CD14-positive monocyte (primary cell): ENCODE measurements around the gene HHIPL1. TPM values are rescaled to one million over a fixed set of nuclear protein-coding genes. Genes with fewer than 3 reads are reported as not detected.

ENCODE experiments used
- DNase-seq, 3 donors: peaks; one replicate each; pipeline ENCODE4 v3.0.0-alpha.2; 2011 to 2022
- H2AFZ ChIP-seq: 2 replicates; pipeline ENCODE4 v1.6.0; 2012; ENCODE audit warnings: mild to moderate bottlenecking, low read depth, low read length, inconsistent platforms; ENCODE audit not compliant: insufficient read depth, poor library complexity, severe bottlenecking
- H3K27ac ChIP-seq, 2 donors: 1 replicate in 1 of 2; 2 replicates in 1 of 2; pipeline ENCODE4 v1.5.1; 2012 to 2013; ENCODE audit warnings: low read length in 2 of 2, control low read depth in 1 of 2, inconsistent platforms in 1 of 2, low read depth in 1 of 2, mild to moderate bottlenecking in 1 of 2
- H3K27me3 ChIP-seq, 2 donors: one replicate each; pipeline versions ENCODE4 v1.6.0 to v1.6.1; 2011 to 2013; ENCODE audit warnings: low read length in 2 of 2; ENCODE audit not compliant: control insufficient read depth in 2 of 2, insufficient read depth in 2 of 2
- H3K36me3 ChIP-seq, 2 donors: replicated peaks in 1 of 2; 1 replicate in 1 of 2; 2 replicates in 1 of 2; pipeline versions ENCODE4 v1.5.1 to v1.6.1; 2012 to 2013; ENCODE audit warnings: low read length in 2 of 2, control low read depth in 1 of 2, inconsistent platforms in 1 of 2, mild to moderate bottlenecking in 1 of 2; ENCODE audit not compliant: insufficient read depth in 2 of 2, control insufficient read depth in 1 of 2
- H3K4me1 ChIP-seq, 2 donors: 1 replicate in 1 of 2; 2 replicates in 1 of 2; pipeline versions ENCODE4 v1.5.1 to v1.6.1; 2012 to 2013; ENCODE audit warnings: low read length in 2 of 2, control low read depth in 1 of 2, inconsistent platforms in 1 of 2, mild to moderate bottlenecking in 1 of 2, moderate library complexity in 1 of 2; ENCODE audit not compliant: insufficient read depth in 2 of 2, control insufficient read depth in 1 of 2
- H3K4me2 ChIP-seq: replicated peaks from 2 replicates; pipeline ENCODE3; 2012; ENCODE audit warnings: low read length, moderate library complexity, mild to moderate bottlenecking; ENCODE audit not compliant: poor library complexity, severe bottlenecking; ENCODE audit errors: extremely low read depth
- H3K4me3 ChIP-seq, 3 experiments: fragments of 200-600 bp in 1 of 3; sonication (generic) in 1 of 3; replicated peaks in 1 of 3; 1 replicate in 2 of 3; 2 replicates in 1 of 3; pipeline ENCODE4 v1.5.1; 2011 to 2013; ENCODE audit warnings: low read length in 3 of 3, mild to moderate bottlenecking in 3 of 3, control low read depth in 2 of 3, low read depth in 2 of 3, inconsistent platforms in 1 of 3, moderate library complexity in 1 of 3
- H3K79me2 ChIP-seq: 2 replicates; pipeline ENCODE4 v1.6.0; 2012; ENCODE audit warnings: mild to moderate bottlenecking, control low read depth, inconsistent platforms, low read length, moderate library complexity; ENCODE audit not compliant: insufficient read depth
- H3K9ac ChIP-seq: 2 replicates; pipeline ENCODE4 v1.6.0; 2017; ENCODE audit warnings: low read length, mild to moderate bottlenecking; ENCODE audit not compliant: insufficient read depth, poor library complexity, severe bottlenecking
- H3K9me3 ChIP-seq, 2 donors: replicated peaks in 1 of 2; 1 replicate in 1 of 2; 2 replicates in 1 of 2; pipeline versions ENCODE4 v1.5.1 to v1.6.1; 2012 to 2013; ENCODE audit warnings: low read length in 2 of 2, control low read depth in 1 of 2; ENCODE audit not compliant: control insufficient read depth in 1 of 2, insufficient read depth in 1 of 2
- H4K20me1 ChIP-seq: 2 replicates; pipeline ENCODE4 v1.6.0; 2012; ENCODE audit warnings: mild to moderate bottlenecking, low read length, control low read depth, moderate library complexity; ENCODE audit not compliant: insufficient read depth
- H3K27ac Mint-ChIP-seq, 7 donors: one replicate each; pipeline ENCODE4 v1.8.0; 2020; ENCODE audit warnings: mild to moderate bottlenecking in 7 of 7, mixed read lengths in 7 of 7, moderate library complexity in 6 of 7, inconsistent platforms in 2 of 7
- H3K27me3 Mint-ChIP-seq, 3 donors: one replicate each; pipeline ENCODE4 v1.8.0; 2021 to 2022; ENCODE audit warnings: low read depth in 3 of 3, mild to moderate bottlenecking in 3 of 3, mixed read lengths in 3 of 3, moderate library complexity in 3 of 3, inconsistent platforms in 1 of 3
- H3K36me3 Mint-ChIP-seq, 2 donors: one replicate each; pipeline ENCODE4 v1.8.0; 2020; ENCODE audit warnings: mixed read lengths in 2 of 2, inconsistent platforms in 1 of 2, mild to moderate bottlenecking in 1 of 2
- H3K4me1 Mint-ChIP-seq: one replicate; pipeline ENCODE4 v1.8.0; 2020; ENCODE audit warnings: mild to moderate bottlenecking, mixed read lengths
- H3K4me3 Mint-ChIP-seq, 2 donors: one replicate each; pipeline ENCODE4 v1.8.0; 2020; ENCODE audit warnings: mild to moderate bottlenecking in 2 of 2, mixed read lengths in 2 of 2, moderate library complexity in 1 of 2
- H3K9me3 Mint-ChIP-seq, 7 donors: one replicate each; pipeline ENCODE4 v1.8.0; 2020 to 2022; ENCODE audit warnings: mixed read lengths in 7 of 7, mild to moderate bottlenecking in 6 of 7, moderate library complexity in 6 of 7, inconsistent platforms in 2 of 7
- WGBS: methylation state at CpG from one replicate; pipeline ENCODE4 v1.1.5; 2013; ENCODE audit warnings: missing lambda C conversion rate; ENCODE audit not compliant: insufficient coverage; 5-methylcytosine and 5-hydroxymethylcytosine counted together
- intact Hi-C, 2 donors: fragments of 100-400 bp; cut with micrococcal nuclease; formaldehyde crosslinking; loops; one replicate each; pipeline versions ENCODE4 v1.15.0 to v1.15.1; 2023
- polyA plus RNA-seq, 3 donors: library from polyadenylated mRNA; depleted of rRNA in 1 of 3; unstranded in 2 of 3; stranded (reverse) in 1 of 3; fragments of 300-500 nt in 2 of 3; fragments of >200 nt in 1 of 3; fragmentation: Illumina TruSeq in 2 of 3; gene quantifications; 1 replicate in 2 of 3; 2 replicates in 1 of 3; pipeline ENCODE4 v1.2.3, GENCODE V29; 2012 to 2021
- TF ChIP-seq, protein P1 (sequence below): fragments of 200-600 bp; IDR thresholded peaks from one replicate; pipeline ENCODE4 v1.8.0; 2022; ENCODE audit warnings: antibody characterized with exemption, mild to moderate bottlenecking

HHIPL1 gene
- polyA plus RNA-seq, 3 donors: 0.09 TPM; not detected in 2

DNA sequence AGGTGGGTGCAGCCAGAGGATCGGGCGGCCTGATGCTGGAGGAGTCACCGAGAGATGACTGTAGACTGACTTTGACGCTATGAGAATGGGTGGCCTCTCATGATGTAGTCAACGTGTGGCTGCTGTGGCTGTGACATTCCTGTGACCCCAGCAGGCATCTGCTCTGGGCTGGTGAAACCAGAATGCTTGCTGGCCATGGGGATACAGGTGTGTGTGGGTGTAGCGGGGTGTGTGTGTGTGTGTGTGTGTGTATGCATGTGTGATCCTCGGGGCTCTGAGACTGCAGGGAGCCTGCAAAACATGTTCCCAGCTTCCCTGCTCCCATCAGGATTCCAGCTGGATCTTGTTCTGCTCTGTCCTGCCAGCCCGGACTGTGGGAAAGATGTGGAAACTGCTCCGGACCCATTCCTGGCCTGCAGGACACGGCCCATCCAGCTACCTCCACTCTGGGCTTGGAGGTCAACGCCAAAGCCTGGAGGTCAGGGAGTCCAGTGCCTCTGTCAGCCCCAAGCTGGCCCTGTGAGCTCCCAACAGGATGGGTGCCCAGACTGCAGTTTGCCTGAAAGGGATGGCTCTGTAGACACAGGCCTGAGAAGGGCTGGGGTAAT is 18.8 kb upstream of the HHIPL1 start:
- peaks cover 0 to 1% (median 0%) of the 10 kb centered on the region in 7 donors for H3K9me3 Mint-ChIP-seq
- H3K36me3 Mint-ChIP-seq: no peaks in the 10 kb centered on the region
- no peak overlapping the region for H3K9ac ChIP-seq
- H4K20me1 ChIP-seq: no peaks in the 10 kb centered on the region
- H3K27ac Mint-ChIP-seq: no peak overlapping the region
- H3K27me3 ChIP-seq: no peaks in the 10 kb centered on the region
- no peak overlapping the region for H3K4me3 Mint-ChIP-seq
- H3K9me3 ChIP-seq: no peaks in the 10 kb centered on the region
- intact Hi-C loops: loop anchor here in 1 of 2 donors (5.0 kb wide), 1 partner anchor 109 kb away; no protein-coding TSS in a partner anchor
- H3K4me2 ChIP-seq: no peak overlapping the region
- H3K27ac ChIP-seq: no peak overlapping the region
- no peak overlapping the region for H3K4me3 ChIP-seq
- TF ChIP-seq, protein P1, sequence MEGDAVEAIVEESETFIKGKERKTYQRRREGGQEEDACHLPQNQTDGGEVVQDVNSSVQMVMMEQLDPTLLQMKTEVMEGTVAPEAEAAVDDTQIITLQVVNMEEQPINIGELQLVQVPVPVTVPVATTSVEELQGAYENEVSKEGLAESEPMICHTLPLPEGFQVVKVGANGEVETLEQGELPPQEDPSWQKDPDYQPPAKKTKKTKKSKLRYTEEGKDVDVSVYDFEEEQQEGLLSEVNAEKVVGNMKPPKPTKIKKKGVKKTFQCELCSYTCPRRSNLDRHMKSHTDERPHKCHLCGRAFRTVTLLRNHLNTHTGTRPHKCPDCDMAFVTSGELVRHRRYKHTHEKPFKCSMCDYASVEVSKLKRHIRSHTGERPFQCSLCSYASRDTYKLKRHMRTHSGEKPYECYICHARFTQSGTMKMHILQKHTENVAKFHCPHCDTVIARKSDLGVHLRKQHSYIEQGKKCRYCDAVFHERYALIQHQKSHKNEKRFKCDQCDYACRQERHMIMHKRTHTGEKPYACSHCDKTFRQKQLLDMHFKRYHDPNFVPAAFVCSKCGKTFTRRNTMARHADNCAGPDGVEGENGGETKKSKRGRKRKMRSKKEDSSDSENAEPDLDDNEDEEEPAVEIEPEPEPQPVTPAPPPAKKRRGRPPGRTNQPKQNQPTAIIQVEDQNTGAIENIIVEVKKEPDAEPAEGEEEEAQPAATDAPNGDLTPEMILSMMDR: no peak
- DNase-seq: no peak
- peaks cover 8 to 16% (median 13%) of the 10 kb centered on the region in 3 donors for H3K27me3 Mint-ChIP-seq
- H2AFZ ChIP-seq: no peak overlapping the region
- H3K4me1 Mint-ChIP-seq: no peaks in the 10 kb centered on the region
- 91% methylated on average over 11 of the region's 11 CpGs for WGBS
- no peaks in the 10 kb centered on the region for H3K36me3 ChIP-seq
- no peaks in the 10 kb centered on the region for H3K79me2 ChIP-seq
- no peaks in the 10 kb centered on the region for H3K4me1 ChIP-seq

DNA sequence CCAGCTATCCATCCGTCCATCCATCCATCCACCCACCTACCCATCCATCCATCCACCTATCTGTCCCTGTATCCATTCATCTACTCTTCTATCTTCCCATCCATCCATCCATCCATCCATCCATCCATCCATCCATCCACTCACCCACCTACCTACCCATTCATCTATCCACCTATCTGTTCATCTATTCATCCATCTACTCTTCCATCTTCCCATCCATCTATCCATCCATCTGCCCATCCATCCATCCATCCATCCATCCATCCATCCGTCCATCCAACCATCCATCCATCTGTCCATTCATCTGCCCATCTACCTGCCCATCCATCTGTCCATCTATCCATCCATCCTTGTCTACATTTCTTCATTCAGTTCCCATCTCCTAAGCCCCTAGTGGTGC is 17.8 kb upstream of the HHIPL1 start:
- Mint-ChIP-seq H3K9me3 (peaks cover 0 to 1% (median 0%) of the 10 kb centered on the region in 7 donors), H3K27ac (peak overlapping the region in 1 of 7 donors; percentile 1), H3K27me3 (peaks cover 8 to 16% (median 10%) of the 10 kb centered on the region in 3 donors), H3K4me3 (no peak overlapping the region), H3K36me3 (no peaks in the 10 kb centered on the region), H3K4me1 (no peaks in the 10 kb centered on the region)
- Histone ChIP-seq H3K4me2 (no peak overlapping the region), H3K4me1 (no peaks in the 10 kb centered on the region), H2AFZ (no peak overlapping the region), H3K36me3 (no peaks in the 10 kb centered on the region), H3K4me3 (no peak overlapping the region), H3K9me3 (no peaks in the 10 kb centered on the region), H3K27ac (no peak overlapping the region), H4K20me1 (no peaks in the 10 kb centered on the region), H3K27me3 (no peaks in the 10 kb centered on the region), H3K9ac (no peak overlapping the region), H3K79me2 (no peaks in the 10 kb centered on the region)
- DNase-seq: no peak
- 61% methylated on average over 2 of the region's 2 CpGs for WGBS
- TF ChIP-seq, protein P1: no peak
- intact Hi-C loops: loop anchor here in 1 of 2 donors (5.0 kb wide), 1 partner anchor 110 kb away; no protein-coding TSS in a partner anchor
